ENCODE data around the gene FBN1.

The FBN1 gene

GRCh38 chr15:48462688-48463087 lies 182.8 kb downstream of the FBN1 start:
- DNase-seq = no peak

GRCh38 chr15:48459571-48460442 lies 185.7 kb downstream of the FBN1 start:
- DNase-seq = no peak

- DNase-seq = no peak
These were observed 186.6 kb downstream of the FBN1 start for GRCh38 chr15:48458876-48459275.

- no peak for DNase-seq
These were observed 189.4 kb downstream of the FBN1 start for GRCh38 chr15:48456134-48456533.

- DNase-seq = no peak
These were observed 193.8 kb downstream of the FBN1 start for GRCh38 chr15:48451736-48452135.

GRCh38 chr15:48451241-48451640 lies 194.3 kb downstream of the FBN1 start:
- no peak for DNase-seq

- DNase-seq = no peak
These were observed 195.8 kb downstream of the FBN1 start for GRCh38 chr15:48449734-48450133.

- DNase-seq = no peak
These were observed 197.9 kb downstream of the FBN1 start for GRCh38 chr15:48447657-48448056.

- DNase-seq = no peak
These were observed 198.5 kb downstream of the FBN1 start for GRCh38 chr15:48447058-48447457.

- no peak for DNase-seq
These were observed 203.5 kb downstream of the FBN1 start for GRCh38 chr15:48442011-48442410.

GRCh38 chr15:48440084-48440483 lies 205.4 kb downstream of the FBN1 start:
- no peak for DNase-seq

GRCh38 chr15:48437178-48437577 lies 208.3 kb downstream of the FBN1 start:
- no peak for DNase-seq

GRCh38 chr15:48435321-48435720 lies 210.2 kb downstream of the FBN1 start:
- DNase-seq = no peak

GRCh38 chr15:48433226-48433886 lies 212.2 kb downstream of the FBN1 start:
- no peak for DNase-seq

GRCh38 chr15:48432688-48433087 lies 212.8 kb downstream of the FBN1 start:
- DNase-seq = no peak

- no peak for DNase-seq
These were observed 217.5 kb downstream of the FBN1 start for GRCh38 chr15:48427960-48428547.

- DNase-seq = no peak
These were observed 218.0 kb downstream of the FBN1 start for GRCh38 chr15:48427479-48427878.

- DNase-seq = no peak
These were observed 218.6 kb downstream of the FBN1 start for GRCh38 chr15:48426941-48427340.

GRCh38 chr15:48426044-48426443 lies 219.5 kb downstream of the FBN1 start:
- no peak for DNase-seq

GRCh38 chr15:48425051-48425450 lies 220.5 kb downstream of the FBN1 start:
- no peak for DNase-seq

- DNase-seq = no peak
These were observed 221.5 kb downstream of the FBN1 start for GRCh38 chr15:48423896-48424475.

- no peak for DNase-seq
These were observed 222.2 kb downstream of the FBN1 start for GRCh38 chr15:48423342-48423741.

GRCh38 chr15:48422401-48422800 lies 223.1 kb downstream of the FBN1 start:
- no peak for DNase-seq

- DNase-seq = no peak
These were observed 224.1 kb downstream of the FBN1 start for GRCh38 chr15:48421362-48421761.

All from activated CD4-positive, CD25-positive, alpha-beta regulatory T cell (primary cell).